AG09309 (cell line): ENCODE data around the gene ATG5.

ENCODE experiments used
- DNase-seq: peaks from one replicate; pipeline ENCODE4 v3.0.0-alpha.2; 2010; ENCODE audit warnings: low read depth
- H3K4me3 ChIP-seq: 2 replicates; pipeline ENCODE4 v1.5.1; 2011; ENCODE audit warnings: mild to moderate bottlenecking, low read depth, low read length, moderate library complexity; ENCODE audit not compliant: control insufficient read depth
- CTCF ChIP-seq: IDR thresholded peaks from 2 replicates; pipeline ENCODE4 v1.5.1; 2011; ENCODE audit warnings: mild to moderate bottlenecking, low read depth, low read length, inconsistent platforms; ENCODE audit not compliant: insufficient read depth, control insufficient read depth; ENCODE audit errors: missing control alignments

Gene ATG5

GRCh38 chr6:106293116-106293515 is 32.4 kb downstream of the ATG5 start:
- TF ChIP-seq CTCF, result no peak
- no peak for DNase-seq
- no peak overlapping the region for H3K4me3 ChIP-seq

GRCh38 chr6:106290954-106291353 is 34.6 kb downstream of the ATG5 start:
- TF ChIP-seq CTCF, result no peak
- DNase-seq, result no peak
- H3K4me3 ChIP-seq, result no peak overlapping the region

- TF ChIP-seq CTCF, result no peak
- no peak overlapping the region for H3K4me3 ChIP-seq
- DNase-seq, result no peak
These were observed 35.5 kb downstream of the ATG5 start for GRCh38 chr6:106290032-106290431.

- TF ChIP-seq CTCF, result no peak
- DNase-seq, result no peak
- H3K4me3 ChIP-seq, result no peak overlapping the region
These were observed 38.3 kb downstream of the ATG5 start for GRCh38 chr6:106287215-106287614.

- H3K4me3 ChIP-seq, result no peak overlapping the region
- no peak for DNase-seq
- TF ChIP-seq CTCF, result no peak
These were observed 38.8 kb downstream of the ATG5 start for GRCh38 chr6:106286746-106287145.

- no peak for TF ChIP-seq CTCF
- no peak for DNase-seq
- no peak overlapping the region for H3K4me3 ChIP-seq
These were observed 42.1 kb downstream of the ATG5 start for GRCh38 chr6:106283481-106283880.

- H3K4me3 ChIP-seq, result no peak overlapping the region
- DNase-seq, result no peak
- TF ChIP-seq CTCF, result no peak
These were observed 43.9 kb downstream of the ATG5 start for GRCh38 chr6:106281661-106282060.
